Prostate gland (tissue), 2 donors: Measurements from ENCODE around the gene CATSPER1. TPM values are rescaled to one million over a fixed set of nuclear protein-coding genes. Genes with fewer than 3 reads are reported as not detected.

Experiments used
- DNase-seq: peaks from one replicate; pipeline ENCODE4 v3.0.0-alpha.2; 2019; ENCODE audit warnings: low spot score
- H3K27ac ChIP-seq, 2 donors: fragments of 200-600 bp; sonication (generic); 2 replicates each; pipeline ENCODE4 v1.5.1; 2017 to 2019
- H3K27me3 ChIP-seq: fragments of 200-600 bp; sonication (generic); replicated peaks from 2 replicates; pipeline ENCODE4 v1.5.1; 2019; ENCODE audit not compliant: insufficient read depth
- H3K36me3 ChIP-seq, 2 donors: fragments of 200-600 bp; sonication (generic); 1 replicate in 1 of 2; 2 replicates in 1 of 2; pipeline versions ENCODE4 v1.5.1 to v1.8.1; 2017 to 2019
- H3K4me1 ChIP-seq: fragments of 200-600 bp; sonication (generic); replicated peaks from 2 replicates; pipeline ENCODE4 v1.5.1; 2019
- H3K4me3 ChIP-seq, 2 donors: fragments of 200-600 bp; sonication (generic); 2 replicates each; pipeline ENCODE4 v1.5.1; 2017 to 2019
- H3K9me3 ChIP-seq: fragments of 200-600 bp; sonication (generic); 2 replicates; pipeline ENCODE4 v1.5.1; 2017
- CTCF ChIP-seq, 4 experiments: fragments of 200-600 bp in 2 of 4; fragments of 450-650 bp in 2 of 4; sonication (generic) in 2 of 4; IDR thresholded peaks; 1 replicate in 3 of 4; 2 replicates in 1 of 4; pipeline ENCODE4 v1.5.1; 2016 to 2019; ENCODE audit warnings: antibody characterized with exemption in 4 of 4, mild to moderate bottlenecking in 2 of 4, moderate library complexity in 2 of 4
- POLR2A ChIP-seq: fragments of 450-650 bp; IDR thresholded peaks from one replicate; pipeline ENCODE4 v1.6.1; 2016; ENCODE audit warnings: antibody characterized with exemption, mild to moderate bottlenecking
- POLR2AphosphoS5 ChIP-seq: sonication (generic); formaldehyde crosslinking; IDR thresholded peaks from one replicate; pipeline ENCODE4 v1.6.1; 2017; ENCODE audit warnings: antibody characterized with exemption
- WGBS: methylation state at CpG from one replicate; pipeline ENCODE4 v1.1.5; 2018; 5-methylcytosine and 5-hydroxymethylcytosine counted together
- intact Hi-C: fragments of 100-400 bp; cut with DNase I; formaldehyde crosslinking; loops from one replicate; pipeline ENCODE4 v1.14.2; 2022
- total RNA-seq, 2 donors: library from RNA; depleted of rRNA; stranded (reverse); fragments of >200 nt; gene quantifications; one replicate each; pipeline ENCODE4 v1.1.0, GENCODE V29; 2016

The CATSPER1 gene
- total RNA-seq, 2 donors from 2014 or later = 0.85 TPM; not detected in 1

- DNase-seq = no peak
- Histone ChIP-seq H3K4me3 (peak overlapping the region; percentile 76 to 93), H3K9me3 (no peaks in the 10 kb centered on the region), H3K36me3 (peaks cover 0 to 13% of the 10 kb centered on the region in 2 donors), H3K27me3 (no peaks in the 10 kb centered on the region), H3K27ac (peak overlapping the region; percentile 87 to 95), H3K4me1 (peaks cover 5% of the 10 kb centered on the region)
- intact Hi-C loops = no loop called here
- no peak for TF ChIP-seq CTCF (IDR thresholded peaks at IDR 0.05)
- no peak for TF ChIP-seq POLR2A
- TF ChIP-seq POLR2AphosphoS5 = no peak
- WGBS = 22% methylated on average over 2 of the region's 2 CpGs
Observed at GRCh38 chr11:66071381-66071801, 45.1 kb upstream of the CATSPER1 start.

- intact Hi-C loops = no loop called here
- Histone ChIP-seq H3K36me3 (peaks cover 0 to 13% of the 10 kb centered on the region in 2 donors), H3K4me1 (peaks cover 5% of the 10 kb centered on the region), H3K27ac (peak overlapping the region; percentile 87 to 95), H3K4me3 (peak overlapping the region; percentile 76 to 93), H3K9me3 (no peaks in the 10 kb centered on the region), H3K27me3 (no peaks in the 10 kb centered on the region)
- DNase-seq = peak; percentile 60
- TF ChIP-seq POLR2AphosphoS5 = no peak
- TF ChIP-seq CTCF (IDR thresholded peaks at IDR 0.05) = no peak
- TF ChIP-seq POLR2A = no peak
- 1% methylated on average over 55 of the region's 60 CpGs for WGBS
Observed at GRCh38 chr11:66070604-66071380, 44.5 kb upstream of the CATSPER1 start.

- peaks cover 5% of the 10 kb centered on the region for H3K4me1 ChIP-seq
- peak; percentile 58 for DNase-seq
- H3K27ac ChIP-seq = peak within 1 kb of the TSS; percentile 87 to 95
- H3K36me3 ChIP-seq = peaks cover 0 to 13% of the 10 kb centered on the region in 2 donors
- H3K27me3 ChIP-seq = no peaks in the 10 kb centered on the region
- TF ChIP-seq POLR2A (peak; percentile 27), POLR2AphosphoS5 (no peak)
- no peaks in the 10 kb centered on the region for H3K9me3 ChIP-seq
- H3K4me3 ChIP-seq = peak within 1 kb of the TSS; percentile 76 to 93
- intact Hi-C loops = loop anchor here (10.0 kb wide), 1 partner anchor 65 kb away; no protein-coding TSS in a partner anchor
- WGBS = under 1% methylated on average over 76 of the region's 120 CpGs
Observed at GRCh38 chr11:66069715-66070603, 43.7 kb upstream of the CATSPER1 start, which contains the start of gene PACS1. TSS of gene PACS1 (plus strand) at chr11:66070272. CDS start at chr11:66070487, 215 bp downstream.

GRCh38 chr11:66068923-66069714 lies 42.8 kb upstream of the CATSPER1 start:
- TF ChIP-seq POLR2AphosphoS5 (no peak), POLR2A (no peak), CTCF (IDR thresholded peaks at IDR 0.05) (no peak)
- peak; percentile 61 for DNase-seq
- Histone ChIP-seq H3K27ac (peak overlapping the region; percentile 87 to 95), H3K9me3 (no peaks in the 10 kb centered on the region), H3K27me3 (no peaks in the 10 kb centered on the region), H3K4me1 (peaks cover 5% of the 10 kb centered on the region), H3K4me3 (peak overlapping the region; percentile 76 to 93), H3K36me3 (peaks cover 0 to 13% of the 10 kb centered on the region in 2 donors)
- WGBS = 47% methylated on average over 14 of the region's 14 CpGs
- intact Hi-C loops = loop anchor here (10.0 kb wide), 1 partner anchor 66 kb away; no protein-coding TSS in a partner anchor
